OCI-LY7 (cell line): ENCODE data around the gene NCAPH2. TPM values are rescaled to one million over a fixed set of nuclear protein-coding genes. Genes with fewer than 3 reads are reported as not detected.

Source experiments
- BruUV-seq: library from RNA; stranded (reverse); fragments of 400-500 nt; replicated peaks from 2 replicates; lab custom pipeline; 2021; lab: Mats Ljungman, UMichigan
- CTCF ChIA-PET: fragments of 300-600 bp; sonication (Branson Sonifier 250); formaldehyde crosslinking; loops from one replicate; lab custom pipeline; 2022; ENCODE audit warnings: antibody characterized with exemption; ENCODE audit not compliant: unreplicated experiment; lab: Charles Lee
- POLR2A ChIA-PET: fragments of 300-600 bp; sonication (Branson Sonifier 250); formaldehyde crosslinking; loops from one replicate; lab custom pipeline; 2022; ENCODE audit warnings: antibody characterized with exemption; lab: Charles Lee
- DNase-seq: peaks from one replicate; pipeline ENCODE4 v3.0.0-alpha.2; 2015; ENCODE audit warnings: low spot score
- H2AFZ ChIP-seq: fragments of 200-600 bp; sonication (generic), shearing (Covaris generic); 2 replicates; pipeline ENCODE4 v1.6.1; 2014; ENCODE audit warnings: mild to moderate bottlenecking, antibody characterized with exemption, low read length, moderate library complexity
- H3K27ac ChIP-seq: fragments of 200-600 bp; sonication (generic); 2 replicates; pipeline ENCODE4 v1.5.1; 2014; ENCODE audit warnings: mixed run types, low read depth, mild to moderate bottlenecking, moderate library complexity, low read length, inconsistent platforms; ENCODE audit not compliant: poor library complexity, severe bottlenecking
- H3K36me3 ChIP-seq: fragments of 200-600 bp; sonication (generic); 2 replicates; pipeline ENCODE4 v1.6.1; 2014; ENCODE audit warnings: mild to moderate bottlenecking, antibody characterized with exemption, low read length, moderate library complexity, mixed read lengths; ENCODE audit not compliant: insufficient read depth
- H3K4me1 ChIP-seq: fragments of 200-600 bp; sonication (generic); 2 replicates; pipeline ENCODE4 v1.5.1; 2014; ENCODE audit warnings: mild to moderate bottlenecking, low read length; ENCODE audit not compliant: insufficient read depth, poor library complexity, severe bottlenecking
- H3K4me2 ChIP-seq: fragments of 200-600 bp; sonication (generic); 2 replicates; pipeline ENCODE4 v1.6.1; 2014; ENCODE audit warnings: mild to moderate bottlenecking, low read length
- H3K4me3 ChIP-seq: fragments of 200-600 bp; sonication (generic); 2 replicates; pipeline ENCODE4 v1.5.1; 2014; ENCODE audit warnings: mild to moderate bottlenecking, low read depth, low read length; ENCODE audit not compliant: poor library complexity, severe bottlenecking
- H3K79me2 ChIP-seq: fragments of 200-600 bp; sonication (generic); 2 replicates; pipeline ENCODE4 v1.6.1; 2016; ENCODE audit warnings: low read depth, mild to moderate bottlenecking, low read length, moderate library complexity, mixed read lengths; ENCODE audit not compliant: insufficient read depth
- H3K9me2 ChIP-seq: fragments of 200-600 bp; sonication (generic); 2 replicates; pipeline ENCODE4 v1.6.1; 2016; ENCODE audit warnings: mild to moderate bottlenecking, low read length, mixed read lengths; ENCODE audit not compliant: insufficient read depth
- H3K9me3 ChIP-seq: fragments of 200-600 bp; sonication (generic); 2 replicates; pipeline ENCODE4 v1.6.1; 2014; ENCODE audit warnings: mild to moderate bottlenecking, mixed run types, low read length, mixed read lengths
- H4K20me1 ChIP-seq: fragments of 200-600 bp; sonication (generic); 2 replicates; pipeline ENCODE4 v1.6.1; 2014; ENCODE audit warnings: mild to moderate bottlenecking, antibody characterized with exemption, low read length, moderate library complexity, mixed read lengths; ENCODE audit not compliant: insufficient read depth
- CTCF ChIP-seq: fragments of 200-600 bp; sonication (generic); conservative IDR thresholded peaks from 2 replicates; pipeline ENCODE4 v1.5.1; 2014; ENCODE audit warnings: mild to moderate bottlenecking, antibody characterized with exemption, low read length, moderate library complexity, mixed read lengths
- EZH2phosphoT487 ChIP-seq: fragments of 200-600 bp; sonication (generic); IDR thresholded peaks from 2 replicates; pipeline ENCODE4 v1.6.1; 2018; ENCODE audit warnings: low read depth, borderline replicate concordance, mild to moderate bottlenecking, mixed run types, antibody characterized with exemption, low read length, moderate library complexity, mixed read lengths
- intact Hi-C: fragments of 100-400 bp; cut with micrococcal nuclease; formaldehyde crosslinking; loops from one replicate; pipeline ENCODE4 v1.10.0; 2022; ENCODE audit not compliant: unreplicated experiment
- total RNA-seq, 2 experiments: library from RNA; depleted of rRNA in 1 of 2; stranded (reverse); fragments of >200 nt in 1 of 2; shearing (Covaris generic) in 1 of 2; gene quantifications; 2 replicates each; pipeline ENCODE4 v1.2.3, GENCODE V29; 2014 to 2022

The NCAPH2 gene
- total RNA-seq, 2 experiments from 2014 or later, result 126 to 129 TPM

- peak; percentile 55 for DNase-seq
- H2AFZ ChIP-seq, result no peak overlapping the region
- ChIA-PET CTCF (interaction anchor here (0.7 to 2.5 kb wide), 2 partner anchors 18 to 153 kb away, joined by 4 to 7 read pairs; no protein-coding TSS in a partner anchor), POLR2A (interaction anchor here (0.6 to 1.0 kb wide), 4 partner anchors 40 to 261 kb away, joined by 3 to 4 read pairs (median 3); partner anchors contain the start of genes LMF2, NCAPH2 and SCO2)
- no peaks in the 10 kb centered on the region for H3K9me2 ChIP-seq
- no TSS peak for BruUV-seq
- peaks cover 59% of the 10 kb centered on the region for H3K4me1 ChIP-seq
- intact Hi-C loops, result loop anchor here (2.0 kb wide), 1 partner anchor 57 kb away; the partner anchor contains the start of gene SCO2
- no peak for TF ChIP-seq CTCF
- peaks cover 73% of the 10 kb centered on the region for H3K36me3 ChIP-seq
- peak overlapping the region; percentile 95 for H3K27ac ChIP-seq
- H3K9me3 ChIP-seq, result no peaks in the 10 kb centered on the region
- H3K4me3 ChIP-seq, result peak overlapping the region; percentile 96
- peak overlapping the region; percentile 80 for H3K4me2 ChIP-seq
- peaks cover 46% of the 10 kb centered on the region for H3K79me2 ChIP-seq
- no peaks in the 10 kb centered on the region for H4K20me1 ChIP-seq
These were observed 40.1 kb upstream of the NCAPH2 start for GRCh38 chr22:50467773-50468440.

GRCh38 chr22:50468626-50469025 is 39.4 kb upstream of the NCAPH2 start:
- peaks cover 3% of the 10 kb centered on the region; the same call in 1 of the 2 replicates for H4K20me1 ChIP-seq
- H3K9me3 ChIP-seq, result no peaks in the 10 kb centered on the region
- BruUV-seq, result no TSS peak
- peak overlapping the region; percentile 95 for H3K27ac ChIP-seq
- H2AFZ ChIP-seq, result no peak overlapping the region
- H3K4me2 ChIP-seq, result peak overlapping the region; percentile 80
- CTCF ChIA-PET, result interaction anchor here (0.7 to 2.5 kb wide), 2 partner anchors 18 to 153 kb away, joined by 4 to 7 read pairs; no protein-coding TSS in a partner anchor
- H3K4me1 ChIP-seq, result peaks cover 66% of the 10 kb centered on the region
- intact Hi-C loops, result loop anchor here (1.0 to 2.0 kb wide), 2 partner anchors 19 to 56 kb away; partner anchors contain the start of gene SCO2
- peaks cover 54% of the 10 kb centered on the region for H3K79me2 ChIP-seq
- POLR2A ChIA-PET, result interaction anchor here (0.6 to 1.0 kb wide), 3 partner anchors 39 to 260 kb away, joined by 3 to 4 read pairs (median 3); partner anchors contain the start of genes LMF2 and NCAPH2
- H3K36me3 ChIP-seq, result peaks cover 67% of the 10 kb centered on the region
- no peaks in the 10 kb centered on the region for H3K9me2 ChIP-seq
- DNase-seq, result no peak
- TF ChIP-seq CTCF (no peak), EZH2phosphoT487 (no peak)
- peak overlapping the region; percentile 96 for H3K4me3 ChIP-seq
